CD4-positive, alpha-beta T cell treated with Interleukin-4 for 1 hour (primary cell): Measurements from ENCODE around the gene VENTX.
"Not testable (repeated sequence)": the region's sequence is repeated elsewhere in the genome, so short reads cannot be mapped to it uniquely, and the experiment has no call there.

Source experiments
- DNase-seq, 2 donors: peaks; one replicate each; pipeline ENCODE4 v3.0.0-alpha.2; 2020 to 2022

VENTX gene

DNA sequence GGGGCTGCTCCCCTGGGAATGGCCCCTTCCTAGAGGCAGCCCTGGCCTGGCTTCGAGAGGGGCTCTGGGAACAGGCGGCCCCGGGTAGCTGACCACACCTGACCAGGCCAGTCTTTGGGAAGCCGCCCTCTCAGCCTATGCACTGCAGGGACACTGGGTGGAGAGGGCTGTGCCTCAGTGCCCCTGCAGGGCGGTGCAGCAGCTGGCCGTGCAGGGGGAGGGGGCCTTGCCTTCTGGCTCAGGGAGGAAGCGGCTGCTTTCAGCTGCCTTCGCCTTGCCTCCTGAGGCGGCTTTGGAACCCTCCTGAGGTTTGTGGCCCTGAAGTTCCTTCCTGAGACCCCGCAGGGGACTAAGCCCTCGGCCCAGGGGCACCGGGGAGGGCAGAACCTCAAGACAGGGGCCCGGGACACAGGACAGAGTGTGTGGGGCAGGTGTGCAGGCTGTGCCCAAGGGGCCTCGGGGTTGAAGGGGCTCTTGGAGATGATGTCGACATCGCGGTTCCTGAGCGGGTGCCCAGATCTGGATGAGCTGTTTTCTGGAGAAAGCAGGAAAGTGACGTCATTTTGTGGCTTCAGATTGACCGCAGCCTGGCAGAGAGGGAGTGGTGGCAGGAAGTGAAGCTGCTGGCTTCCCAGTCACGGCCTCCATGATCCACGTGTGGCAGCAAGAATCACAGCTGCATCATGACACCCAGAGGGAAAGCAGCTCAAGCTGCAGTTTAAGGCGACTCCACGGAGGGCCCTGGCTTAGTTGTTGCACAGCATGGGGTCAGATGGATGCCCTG is 21.4 kb downstream of the VENTX start:
- peak; percentile 92 to 93 for DNase-seq

DNA sequence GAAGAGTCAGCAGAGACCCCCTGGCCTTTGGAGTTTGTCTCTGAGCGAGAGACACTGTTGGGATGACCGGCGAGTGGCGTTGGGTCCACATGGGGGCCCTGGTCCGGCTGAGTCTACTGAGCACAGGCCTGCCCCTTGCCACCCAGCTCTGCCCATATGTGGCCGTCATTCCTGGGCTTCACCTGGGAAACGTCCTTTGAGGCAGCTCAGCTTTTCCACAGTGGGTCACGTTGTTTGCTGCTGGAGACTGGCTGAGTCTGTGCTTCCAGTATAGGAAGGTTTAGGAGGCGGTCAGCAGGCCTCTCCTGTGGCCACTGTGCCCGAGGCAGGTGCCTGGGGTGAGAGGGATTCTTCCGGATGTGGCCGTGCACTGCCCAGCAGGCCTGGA is 21.9 kb downstream of the VENTX start:
- DNase-seq = no peak

DNA sequence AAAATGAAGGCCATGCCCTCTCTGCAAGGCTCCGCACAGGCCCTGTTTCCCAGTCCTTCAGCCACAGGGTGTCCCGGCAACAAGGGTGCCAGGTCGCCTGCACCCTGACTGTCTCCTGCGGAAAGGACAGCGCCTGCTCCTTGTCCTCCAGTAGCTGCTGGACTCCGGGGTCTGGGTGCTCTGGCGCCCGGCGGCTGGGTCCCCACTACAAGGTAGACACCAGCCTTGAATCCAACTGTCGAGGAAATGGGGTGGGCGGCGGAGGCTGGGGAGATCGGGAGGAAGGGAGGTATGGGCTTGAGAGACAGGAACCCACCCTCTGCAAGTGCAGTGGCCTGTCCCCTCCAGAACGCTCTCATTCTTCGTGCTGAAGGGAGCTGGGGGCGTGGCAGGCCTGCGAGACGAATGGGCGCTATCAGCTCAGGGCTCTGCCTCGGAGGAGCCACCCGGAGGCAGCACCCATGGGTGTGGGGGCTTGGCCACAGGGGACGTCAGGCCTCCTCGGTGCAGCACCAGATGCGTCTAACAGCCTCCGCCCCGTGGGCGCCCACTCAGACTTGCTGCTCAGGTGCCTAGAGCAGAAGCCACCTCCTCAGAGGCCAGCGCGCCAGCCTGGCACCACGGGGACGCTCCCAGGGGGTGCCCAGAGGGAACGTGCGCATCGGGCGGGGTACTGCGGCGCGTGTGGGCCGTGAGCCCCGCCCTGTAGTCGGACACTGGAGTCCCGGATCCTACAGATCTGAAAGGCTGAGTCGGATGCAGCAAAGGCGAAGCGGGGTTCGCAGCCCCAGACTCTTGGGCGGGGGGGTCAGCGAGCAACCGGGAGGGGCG is 23.5 kb downstream of the VENTX start:
- DNase-seq = peak; percentile 73 to 75

DNA sequence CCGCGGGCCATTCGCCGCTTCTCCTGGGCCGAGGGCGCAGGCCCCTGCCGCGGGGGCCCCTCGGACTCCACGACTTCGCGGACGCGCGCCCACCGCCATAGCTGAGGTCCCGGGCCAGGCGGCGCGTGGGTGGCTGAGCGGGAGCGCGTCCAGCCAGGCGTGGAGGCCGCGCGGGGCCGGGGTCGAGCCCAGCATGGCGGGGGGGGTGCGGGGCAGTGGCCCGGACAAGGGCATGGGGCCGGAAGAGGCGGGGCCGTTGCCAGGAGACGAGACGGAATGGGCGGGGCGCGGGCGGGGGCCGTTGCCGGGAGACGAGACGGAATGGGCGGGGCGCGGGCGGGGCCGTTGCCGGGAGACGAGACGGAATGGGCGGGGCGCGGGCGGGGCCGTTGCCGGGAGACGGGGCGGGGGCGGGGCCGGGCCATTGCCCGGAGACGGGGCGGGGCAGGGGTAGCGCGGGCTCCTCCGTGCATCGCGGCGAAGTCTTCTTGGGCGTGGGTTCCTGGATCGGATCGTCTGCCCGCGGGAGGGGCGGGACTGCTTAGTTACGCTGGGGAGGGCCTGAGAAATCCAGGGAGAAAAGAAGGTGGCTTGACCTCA is 24.2 kb downstream of the VENTX start:
- DNase-seq = peak; percentile 91

DNA sequence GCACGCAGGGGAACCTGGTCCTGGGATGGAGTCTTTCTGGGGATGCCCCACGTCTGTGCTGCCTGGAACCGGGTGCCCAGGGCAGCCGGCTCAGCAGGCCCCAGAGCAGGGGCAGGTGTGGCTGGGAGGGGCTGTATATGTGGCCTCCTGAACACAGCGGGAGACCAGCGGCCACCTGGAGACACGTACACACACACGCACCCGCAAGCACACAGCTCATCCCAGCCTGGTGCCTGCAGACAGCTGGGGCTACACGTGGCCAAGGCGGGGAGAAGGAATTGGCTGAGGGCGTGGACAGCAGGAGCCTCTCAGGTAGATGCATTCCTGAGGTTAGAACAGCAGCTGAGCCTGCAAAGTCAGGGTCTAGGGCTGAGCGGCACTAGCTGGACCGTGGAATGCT is 25.0 kb downstream of the VENTX start:
- no peak for DNase-seq

DNA sequence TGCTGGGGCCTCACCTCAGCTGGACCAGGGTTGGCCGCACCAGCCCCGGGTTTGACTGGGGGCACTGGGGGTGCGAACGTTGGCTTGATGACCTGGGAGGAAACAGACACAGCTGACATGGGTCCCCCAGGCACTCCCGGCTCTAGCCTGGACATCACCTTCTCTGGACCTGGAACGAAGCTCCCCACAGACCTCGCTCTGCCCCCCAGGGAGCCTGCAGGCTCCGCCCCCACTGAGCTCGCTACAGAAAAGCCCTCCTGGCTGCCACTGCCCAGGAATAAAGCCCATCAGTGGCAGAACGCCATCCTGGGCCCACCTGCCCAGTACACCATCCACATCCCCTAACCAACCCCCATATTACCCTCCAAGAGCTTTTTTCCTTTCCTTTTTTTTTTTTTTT is 26.0 kb downstream of the VENTX start:
- no peak for DNase-seq

DNA sequence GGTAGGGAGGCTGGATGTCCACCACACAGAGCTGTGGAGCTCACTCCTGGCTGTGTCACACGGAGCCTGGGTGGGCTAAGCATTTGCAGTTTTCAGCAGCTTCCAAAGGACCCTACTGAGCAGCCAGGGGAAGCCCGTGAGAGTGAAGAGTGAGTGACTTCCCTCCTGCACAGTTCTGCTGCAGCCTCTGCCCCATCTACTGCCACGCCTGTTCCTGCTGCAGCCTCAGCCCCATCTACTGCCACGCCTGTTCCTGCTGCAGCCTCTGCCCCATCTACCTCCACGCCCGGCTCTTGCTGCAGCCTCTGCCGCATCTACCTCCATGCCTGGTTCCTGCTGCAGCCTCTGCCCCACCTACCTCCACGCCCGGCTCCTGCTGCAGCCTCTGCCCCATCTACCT is 26.8 kb downstream of the VENTX start:
- DNase-seq = peak; percentile 61 to 66

DNA sequence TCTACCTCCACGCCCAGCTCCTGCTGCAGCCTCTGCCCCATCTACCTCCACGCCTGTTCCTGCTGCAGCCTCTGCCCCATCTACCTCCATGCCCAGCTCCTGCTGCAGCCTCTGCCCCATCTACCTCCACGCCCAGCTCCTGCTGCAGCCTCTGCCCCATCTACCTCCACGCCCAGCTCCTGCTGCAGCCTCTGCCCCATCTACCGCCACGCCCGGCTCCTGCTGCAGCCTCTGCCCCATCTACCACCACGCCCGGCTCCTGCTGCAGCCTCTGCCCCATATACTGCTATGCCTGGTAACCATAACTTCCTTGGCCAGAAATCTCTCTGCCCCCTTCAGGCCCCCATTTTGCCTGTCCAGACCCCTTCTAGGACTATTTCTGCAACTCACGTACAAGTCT is 27.4 kb downstream of the VENTX start:
- DNase-seq = not testable (repeated sequence)

DNA sequence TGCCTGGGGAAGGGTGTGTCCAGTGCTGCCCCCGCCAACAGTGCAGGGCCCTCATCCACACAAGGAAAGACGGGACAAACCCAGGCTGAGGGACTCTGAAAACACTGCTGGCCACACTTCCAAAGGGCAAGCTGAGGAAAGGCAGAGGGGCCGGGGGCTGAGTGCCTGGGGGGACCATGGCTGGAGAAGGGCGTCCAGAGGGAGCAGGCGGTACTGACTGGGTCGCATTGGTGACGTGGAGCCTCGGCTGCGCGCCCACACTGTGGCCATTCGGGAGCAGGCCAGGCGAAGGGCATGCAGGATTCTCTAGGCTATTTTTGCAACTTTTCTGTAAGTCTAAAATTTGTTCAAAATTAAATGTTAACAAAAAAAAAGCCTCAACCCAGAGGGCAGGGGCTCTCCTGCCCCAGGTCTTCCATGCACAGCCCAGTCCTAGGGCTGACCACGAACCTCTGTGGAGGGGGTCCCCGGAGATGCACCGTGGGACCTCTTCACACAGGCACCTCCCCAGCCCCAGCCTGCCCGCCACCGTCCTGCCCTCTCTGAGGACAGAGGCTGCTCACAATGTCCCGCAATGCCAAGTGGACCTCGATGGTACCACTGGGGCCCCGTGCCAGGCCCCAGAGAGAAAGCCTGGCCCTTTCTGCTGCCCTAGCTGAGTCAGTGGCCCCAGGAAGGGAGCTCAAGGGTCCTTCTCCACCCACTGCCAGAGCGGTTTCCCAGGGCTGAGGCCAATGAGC is 28.6 kb downstream of the VENTX start:
- DNase-seq = no peak

DNA sequence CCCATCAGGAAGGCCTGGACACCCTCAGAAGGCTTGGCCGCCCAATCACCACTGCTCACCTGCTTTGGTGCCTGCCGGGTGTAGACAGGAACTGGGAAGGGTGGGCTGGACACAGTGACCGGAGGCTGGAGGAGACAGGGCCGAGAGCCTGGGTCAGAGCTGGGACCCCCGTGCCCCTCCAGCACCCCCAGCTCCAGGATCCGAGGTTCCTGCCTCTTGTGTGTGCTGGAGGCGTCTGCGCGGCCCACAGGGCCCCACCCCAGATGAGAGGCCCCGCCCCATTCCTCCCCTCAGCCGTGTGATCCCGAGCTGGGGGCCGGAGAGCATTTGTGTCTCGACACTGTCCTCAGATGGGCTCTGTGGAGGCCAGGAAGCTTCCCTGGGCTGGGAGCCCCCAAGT is 29.6 kb downstream of the VENTX start:
- no peak for DNase-seq

DNA sequence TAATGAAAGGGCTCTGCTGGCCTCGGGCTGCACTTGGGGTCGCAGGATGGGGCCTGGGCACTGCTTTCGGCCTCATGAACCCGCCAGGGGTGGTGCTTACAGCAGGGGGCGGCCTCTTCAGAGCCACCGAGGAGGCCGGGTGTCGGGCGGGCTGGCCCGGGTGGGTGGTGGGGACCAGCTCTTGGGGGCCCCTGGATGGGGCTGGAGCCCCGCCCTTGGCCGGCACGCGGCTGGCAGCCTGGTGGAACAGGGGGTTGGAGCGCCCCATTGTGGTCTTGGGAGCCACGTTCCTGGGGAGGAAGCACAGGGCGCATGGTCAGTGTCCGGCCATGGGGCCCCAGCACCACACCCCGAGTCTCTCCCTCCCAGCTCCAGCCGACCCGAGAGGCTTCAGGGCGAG is 30.2 kb downstream of the VENTX start:
- no peak for DNase-seq

DNA sequence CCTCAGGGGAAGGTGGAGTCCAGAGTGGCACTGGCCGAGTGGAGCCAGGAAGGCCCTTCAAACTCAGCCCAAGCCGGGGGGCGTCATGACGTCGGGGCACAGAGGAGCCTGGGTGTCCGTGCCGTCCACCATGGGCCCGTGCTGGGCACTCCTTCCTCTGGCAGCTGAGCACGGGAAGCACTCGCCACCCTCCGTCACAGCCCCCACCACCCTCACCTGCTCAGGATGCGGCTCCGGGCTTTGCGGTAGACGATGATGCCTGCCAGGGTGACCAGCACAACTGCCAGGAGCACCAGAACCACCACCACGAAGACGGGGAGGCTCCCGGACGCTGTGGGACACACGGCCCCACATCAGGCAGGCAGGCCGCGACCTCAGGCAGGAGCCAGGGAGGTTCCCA is 30.9 kb downstream of the VENTX start:
- DNase-seq = no peak

DNA sequence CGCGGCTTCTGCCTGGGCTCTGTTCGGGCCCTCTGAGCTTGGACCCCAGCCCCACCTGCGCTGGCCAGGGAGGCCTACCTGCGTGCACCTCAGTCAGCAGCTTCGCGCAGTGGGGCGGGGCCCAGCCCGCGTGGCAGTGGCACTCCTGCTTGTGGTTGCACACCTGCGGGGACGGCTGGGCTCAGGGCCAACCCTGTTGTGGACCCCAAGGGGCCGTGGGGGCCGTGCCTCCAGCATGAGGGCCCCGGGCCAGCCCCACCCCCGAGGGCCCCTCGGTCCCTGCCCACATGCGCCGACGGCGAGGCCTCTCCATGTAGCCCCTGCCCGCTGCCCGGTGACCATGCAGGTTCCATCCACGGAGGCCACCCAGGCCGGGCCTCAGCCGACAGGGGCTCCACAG is 31.7 kb downstream of the VENTX start:
- no peak for DNase-seq

DNA sequence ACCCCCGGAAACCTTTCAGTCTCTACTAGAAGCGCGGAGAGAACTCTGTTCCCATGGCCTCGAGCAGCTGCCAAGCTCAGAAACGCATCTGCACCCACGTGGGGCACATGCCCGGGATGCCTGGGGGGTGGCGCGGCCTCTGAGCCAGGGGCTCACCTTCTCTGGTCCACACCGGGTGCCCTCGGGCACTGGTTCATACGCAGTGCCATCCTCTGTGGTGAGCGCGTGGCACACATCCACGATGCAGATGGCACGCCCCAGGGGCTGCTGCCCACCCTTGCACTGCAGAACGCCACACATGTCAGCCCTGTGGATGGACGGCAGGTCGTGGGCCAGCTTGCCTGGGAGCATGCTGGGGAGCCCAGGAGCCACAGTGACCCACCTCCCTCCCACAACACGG is 32.5 kb downstream of the VENTX start:
- no peak for DNase-seq

DNA sequence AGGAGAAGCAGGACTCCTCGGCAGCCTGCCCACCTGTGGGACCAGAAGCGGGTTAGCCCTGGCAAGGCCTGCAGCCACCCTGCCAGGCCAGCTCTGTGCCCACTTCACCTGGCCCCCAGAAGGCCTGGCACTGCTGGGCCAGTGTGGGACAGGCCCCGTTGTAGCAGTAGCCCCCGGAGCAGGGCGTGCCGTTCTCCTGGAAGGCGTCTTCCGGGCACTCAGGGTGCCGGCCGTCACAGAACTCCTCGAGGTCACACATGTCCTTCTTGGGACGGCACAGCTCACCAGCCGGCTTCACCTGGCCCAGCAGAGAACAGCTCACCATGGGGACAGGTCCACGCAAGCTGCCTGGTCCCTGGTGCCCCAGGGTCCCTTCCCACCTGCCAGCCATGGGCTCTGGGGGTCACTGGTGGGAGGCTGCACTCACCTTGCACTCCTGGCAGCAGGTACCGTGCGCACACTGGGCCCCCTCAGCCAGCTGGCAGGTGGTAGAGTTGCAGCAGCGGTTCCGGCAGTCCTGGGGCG is 33.2 kb downstream of the VENTX start:
- DNase-seq = no peak

DNA sequence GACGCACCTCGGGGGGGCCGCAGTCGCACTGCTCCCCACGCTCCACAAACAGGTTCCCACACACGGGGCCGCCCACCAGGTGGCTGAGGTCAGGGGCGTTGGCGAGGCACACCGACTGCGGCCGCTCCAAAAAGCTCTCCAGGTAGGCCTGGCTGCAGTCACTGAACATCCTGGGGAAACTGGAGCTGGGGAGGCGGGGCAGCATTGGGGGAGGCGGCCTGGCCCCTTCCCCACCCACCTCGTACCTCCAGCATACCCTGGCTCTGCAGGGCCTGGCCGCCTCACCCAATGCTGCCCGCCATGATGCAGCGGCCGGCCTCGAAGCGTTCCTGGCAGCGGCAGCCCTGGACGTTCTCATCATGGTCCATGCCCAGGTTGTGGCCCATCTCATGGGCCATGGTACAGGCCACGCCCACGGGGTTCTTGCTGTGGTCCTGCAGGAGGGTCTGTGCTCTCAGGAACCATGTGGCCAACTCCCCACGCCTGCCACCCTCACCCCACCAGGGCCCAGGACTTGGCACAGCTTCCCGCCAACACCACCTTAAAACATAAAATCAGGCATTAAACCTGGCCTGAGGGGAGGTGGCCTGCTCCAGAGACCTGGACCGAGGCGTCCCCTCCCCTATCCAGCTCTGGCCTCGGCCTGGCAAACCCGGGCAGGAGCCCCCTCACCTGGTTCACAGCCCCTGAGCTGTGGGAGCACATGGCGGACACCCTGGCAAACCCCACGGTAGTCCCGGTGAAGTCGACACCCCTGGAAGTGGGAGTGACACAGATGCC is 34.1 kb downstream of the VENTX start:
- no peak for DNase-seq

DNA sequence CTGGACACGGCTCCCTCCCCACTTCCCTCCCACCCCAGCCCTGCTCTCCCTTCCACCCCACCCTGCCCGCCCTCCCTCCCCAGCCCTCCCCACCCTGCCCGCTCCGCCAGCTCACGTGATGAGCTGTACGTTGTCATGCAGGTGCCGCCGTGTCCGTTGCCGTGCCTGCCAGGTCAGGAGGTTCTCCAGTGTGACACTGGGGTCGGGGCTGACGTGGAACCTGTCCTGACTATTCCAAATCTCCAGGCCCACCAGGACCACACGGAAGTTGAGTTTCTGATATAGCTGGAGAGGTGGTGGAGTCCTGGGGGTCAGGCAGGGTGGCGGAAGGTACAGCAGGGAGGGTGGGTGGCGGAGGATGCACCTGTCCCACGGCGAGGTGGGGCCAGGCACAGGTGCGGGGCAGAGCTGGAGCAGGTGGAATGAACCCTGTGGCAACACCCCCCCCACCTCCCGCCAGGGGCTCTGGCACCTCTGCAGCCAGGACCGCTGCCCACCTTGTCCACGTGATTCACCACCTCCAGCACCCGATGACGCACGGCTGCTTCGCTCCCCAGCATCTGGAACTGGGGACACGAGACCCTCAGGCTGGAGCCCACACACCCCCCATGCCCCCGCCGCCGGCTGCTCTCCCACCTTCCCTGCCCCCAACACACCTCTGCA is 34.8 kb downstream of the VENTX start:
- DNase-seq = no peak

DNA sequence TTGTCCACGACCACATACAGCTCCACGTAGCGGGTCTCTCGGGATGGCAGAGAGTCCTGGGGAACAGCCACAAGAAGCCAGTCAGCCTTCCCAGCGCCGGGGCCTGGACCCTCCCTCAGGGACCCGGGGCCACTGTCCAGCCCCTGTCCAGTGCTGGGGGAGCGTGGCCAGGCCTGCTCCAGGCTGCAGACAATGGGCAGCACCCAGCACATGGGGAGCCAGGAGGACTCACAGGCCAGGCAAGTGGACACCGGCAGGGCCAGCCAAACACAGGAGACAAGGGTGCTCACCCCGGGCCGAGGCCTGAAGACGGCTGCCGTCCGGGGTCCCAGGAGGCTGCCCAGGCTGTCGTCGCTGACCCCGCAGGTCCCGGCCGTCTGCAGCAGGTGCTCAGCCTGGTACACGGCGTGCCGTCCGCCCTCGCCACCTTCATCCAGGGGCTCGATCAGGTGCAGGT is 35.3 kb downstream of the VENTX start:
- no peak for DNase-seq

DNA sequence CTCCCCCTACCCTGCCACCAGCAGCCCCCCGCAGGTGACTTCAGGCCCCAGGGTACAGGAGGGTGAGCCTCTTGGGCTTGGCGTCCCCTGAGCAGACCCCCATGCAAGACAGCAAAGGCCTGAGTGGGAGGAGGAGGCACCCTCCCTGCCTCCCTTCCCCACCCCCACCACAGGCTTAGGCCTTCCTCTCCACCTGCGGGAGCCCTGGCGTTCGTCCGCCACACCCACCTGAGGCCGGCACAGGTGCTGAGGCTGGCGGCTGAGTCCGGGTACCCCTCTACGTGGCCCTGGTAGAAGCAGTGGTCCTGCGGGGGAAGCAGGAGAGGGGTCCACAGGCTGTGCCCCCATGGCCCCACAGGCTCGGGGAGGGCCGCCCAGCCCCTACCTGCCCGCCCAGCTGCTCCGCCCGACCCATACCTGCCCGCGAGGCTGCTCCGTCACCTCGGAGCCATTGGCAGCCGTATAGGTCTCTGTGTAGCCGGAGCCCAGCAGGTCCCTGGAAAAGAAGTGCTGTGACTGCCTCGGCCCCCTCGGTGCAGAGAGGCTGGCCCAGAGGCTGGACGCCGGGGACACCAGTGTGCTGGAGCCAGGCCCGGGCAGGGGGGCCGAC is 36.0 kb downstream of the VENTX start:
- no peak for DNase-seq

DNA sequence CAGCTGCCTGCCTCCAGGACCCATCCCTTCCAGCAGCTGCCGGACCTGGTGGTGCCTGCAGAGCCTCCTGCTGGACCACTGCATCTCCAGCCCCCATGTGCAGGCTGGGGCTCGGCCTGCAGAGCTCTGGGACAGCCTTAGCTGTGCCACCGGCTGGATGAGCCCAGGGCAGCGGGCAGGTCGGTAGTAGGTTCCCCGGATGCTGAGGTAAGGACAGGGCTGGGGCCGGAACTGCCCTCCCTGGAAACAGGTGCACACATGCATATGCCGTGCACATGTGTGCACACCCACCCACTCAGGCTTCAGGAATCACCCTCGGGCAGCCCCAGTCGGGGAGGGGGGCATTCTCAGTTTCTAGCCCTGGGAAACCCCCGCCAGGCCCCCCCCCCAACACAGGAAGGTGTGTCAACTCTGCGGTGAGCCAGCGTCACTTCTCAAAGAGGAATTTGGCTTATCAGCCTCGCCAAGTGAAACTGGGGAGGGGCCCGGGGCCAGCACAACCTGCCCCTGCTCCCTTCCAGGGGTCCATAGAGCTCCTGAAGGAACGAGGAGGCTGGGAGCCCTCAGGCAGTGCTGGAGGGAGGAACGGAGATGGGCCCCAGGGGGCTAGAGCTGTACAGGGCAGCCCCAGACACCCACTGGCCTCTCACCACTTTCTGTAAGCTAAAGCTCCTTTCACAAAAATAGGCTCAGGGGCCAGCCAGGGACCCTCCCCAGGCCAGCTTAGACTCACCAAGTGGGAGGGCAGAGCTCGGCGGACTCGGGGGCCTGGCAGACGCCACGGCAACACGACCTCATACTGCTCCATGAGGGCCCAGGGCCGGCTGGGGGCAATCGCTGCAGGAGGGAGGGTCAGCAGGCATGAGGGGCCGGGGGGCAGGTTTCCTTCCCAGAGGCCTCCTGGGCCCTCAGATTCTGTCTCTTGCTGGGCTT is 37.4 kb downstream of the VENTX start:
- DNase-seq = peak; percentile 88 to 90
